ENCODE measurements around the gene ELMO1. TPM values are rescaled to one million over a fixed set of nuclear protein-coding genes. Genes with fewer than 3 reads are reported as not detected.

The ELMO1 gene
- total RNA-seq, 1 experiment from 2014 or later, result 1.1 TPM

DNA sequence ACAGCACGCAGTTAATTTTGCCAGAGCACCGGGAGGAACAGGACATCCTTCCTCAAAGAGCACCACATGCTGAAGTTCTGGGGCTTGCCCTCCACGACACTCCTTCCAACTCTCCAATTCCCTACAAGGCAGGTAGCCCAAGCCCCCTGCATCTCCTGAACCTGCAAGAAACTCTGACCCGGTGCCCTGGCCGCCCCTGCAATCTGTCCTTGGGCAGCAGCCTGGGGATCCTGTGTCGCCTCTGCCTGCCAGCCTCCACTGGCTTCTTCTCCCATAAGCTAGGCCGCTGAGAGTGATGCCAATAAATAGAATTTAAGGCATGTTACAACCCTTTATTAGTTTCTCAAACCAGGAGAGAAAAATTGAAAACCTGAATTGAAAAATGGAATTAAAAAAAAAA, 182.8 kb downstream of the ELMO1 start:
- ATAC-seq (no peak), DNase-seq (ENCODE audit: low read depth, low spot score) (no peak)
- Histone ChIP-seq H3K27me3 (ENCODE audit: insufficient read depth, low read length) (peaks cover 27% of the 10 kb centered on the region), H3K79me2 (ENCODE audit: insufficient read depth, low read length) (no peaks in the 10 kb centered on the region), H3K4me3 (replicated peaks in 1 of 2; ENCODE audit: low read depth in 1 of 2, low read length in 2 of 2) (no peak overlapping the region), H3K4me1 (ENCODE audit: control insufficient read depth in 1 of 2, insufficient read depth in 2 of 2, low read length in 2 of 2) (no peaks in the 10 kb centered on the region), H3K9ac (ENCODE audit: low read length) (no peak overlapping the region), H3K9me3 (ENCODE audit: control insufficient read depth in 1 of 2, insufficient read depth in 1 of 2, low read depth in 1 of 2, low read length in 2 of 2) (no peaks in the 10 kb centered on the region), H3K4me2 (ENCODE audit: low read length) (no peak overlapping the region), H3K9me2 (ENCODE audit: insufficient read depth) (no peaks in the 10 kb centered on the region), H2AFZ (ENCODE audit: low read depth, low read length, poor library complexity, severe bottlenecking) (no peak overlapping the region), H4K20me1 (ENCODE audit: insufficient read depth) (no peaks in the 10 kb centered on the region), H3K27ac (ENCODE audit: low read depth, low read length) (no peak overlapping the region), H3K36me3 (ENCODE audit: control insufficient read depth in 1 of 2, insufficient read depth in 2 of 2, low read length in 2 of 2) (no peaks in the 10 kb centered on the region)
- ChIA-PET CTCF (no interaction called here), RAD21 (ENCODE audit: low non-redundant PET in 1 of 2, low total read pairs in 2 of 2, uncharacterized antibody in 2 of 2, unreplicated experiment in 2 of 2) (no interaction called here), POLR2A (no interaction called here)
- intact Hi-C loops (cut with micrococcal nuclease), result no loop called here
- TF ChIP-seq, protein P1, sequence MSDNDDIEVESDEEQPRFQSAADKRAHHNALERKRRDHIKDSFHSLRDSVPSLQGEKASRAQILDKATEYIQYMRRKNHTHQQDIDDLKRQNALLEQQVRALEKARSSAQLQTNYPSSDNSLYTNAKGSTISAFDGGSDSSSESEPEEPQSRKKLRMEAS (IDR thresholded peaks at IDR 0.05), result no peak
- no peak for TF ChIP-seq SP1 (IDR thresholded peaks at IDR 0.05; ENCODE audit: low read depth)
- TF ChIP-seq POLR2AphosphoS5 (IDR thresholded peaks at IDR 0.05; ENCODE audit: low read depth, low read length), result no peak
- no peak for TF ChIP-seq CEBPB (IDR thresholded peaks at IDR 0.05; ENCODE audit: low read depth)
- TF ChIP-seq EZH2phosphoT487 (IDR thresholded peaks at IDR 0.05; ENCODE audit: borderline replicate concordance), result no peak
- TF ChIP-seq EZH2 (IDR thresholded peaks at IDR 0.05), result no peak
- TF ChIP-seq ELF1 (IDR thresholded peaks at IDR 0.05; ENCODE audit: borderline replicate concordance, low read depth), result no peak
- no TSS peak for BruUV-seq (replicated peaks)

DNA sequence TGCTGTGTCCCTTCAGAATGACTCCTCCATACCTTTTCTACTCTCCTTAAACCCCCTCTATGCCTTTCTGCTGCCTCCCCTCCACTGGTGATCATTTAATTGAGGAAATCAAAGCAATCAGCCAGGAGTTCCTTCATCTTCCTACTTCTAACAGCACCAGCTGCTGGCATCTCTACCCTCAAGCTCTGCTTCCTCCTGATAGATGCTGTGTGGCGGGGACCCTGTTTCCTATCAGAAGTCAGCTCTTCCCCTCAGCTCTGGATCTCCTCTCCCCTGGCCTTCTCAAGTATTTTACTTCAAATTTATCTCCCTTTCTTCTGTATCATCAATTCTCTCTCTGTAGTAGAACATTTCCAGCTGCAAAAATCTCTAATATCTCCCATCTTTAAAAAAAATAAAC, 183.7 kb downstream of the ELMO1 start:
- Histone ChIP-seq H3K4me1 (ENCODE audit: control insufficient read depth in 1 of 2, insufficient read depth in 2 of 2, low read length in 2 of 2) (no peaks in the 10 kb centered on the region), H3K36me3 (ENCODE audit: control insufficient read depth in 1 of 2, insufficient read depth in 2 of 2, low read length in 2 of 2) (no peaks in the 10 kb centered on the region), H3K9me3 (ENCODE audit: control insufficient read depth in 1 of 2, insufficient read depth in 1 of 2, low read depth in 1 of 2, low read length in 2 of 2) (no peaks in the 10 kb centered on the region), H3K9ac (ENCODE audit: low read length) (no peak overlapping the region), H2AFZ (ENCODE audit: low read depth, low read length, poor library complexity, severe bottlenecking) (no peak overlapping the region), H3K4me2 (ENCODE audit: low read length) (no peak overlapping the region), H4K20me1 (ENCODE audit: insufficient read depth) (no peaks in the 10 kb centered on the region), H3K27ac (ENCODE audit: low read depth, low read length) (no peak overlapping the region), H3K4me3 (replicated peaks in 1 of 2; ENCODE audit: low read depth in 1 of 2, low read length in 2 of 2) (no peak overlapping the region), H3K79me2 (ENCODE audit: insufficient read depth, low read length) (no peaks in the 10 kb centered on the region), H3K9me2 (ENCODE audit: insufficient read depth) (no peaks in the 10 kb centered on the region), H3K27me3 (ENCODE audit: insufficient read depth, low read length) (peaks cover 36% of the 10 kb centered on the region)
- ChIA-PET RAD21 (ENCODE audit: low non-redundant PET in 1 of 2, low total read pairs in 2 of 2, uncharacterized antibody in 2 of 2, unreplicated experiment in 2 of 2) (no interaction called here), CTCF (no interaction called here), POLR2A (no interaction called here)
- BruUV-seq (replicated peaks), result no TSS peak
- ATAC-seq, result no peak
- intact Hi-C loops (cut with micrococcal nuclease), result no loop called here
- DNase-seq (ENCODE audit: low read depth, low spot score), result no peak
- no peak for TF ChIP-seq FOSL1 (IDR thresholded peaks at IDR 0.05; ENCODE audit: low read depth)
- TF ChIP-seq RAD21 (IDR thresholded peaks at IDR 0.05; ENCODE audit: low read depth), result no peak
- no peak for TF ChIP-seq ZNF274 (IDR thresholded peaks at IDR 0.05; ENCODE audit: low read depth, low read length)
- no peak for TF ChIP-seq CBX3 (IDR thresholded peaks at IDR 0.05; ENCODE audit: low read depth)
- TF ChIP-seq, protein P2, sequence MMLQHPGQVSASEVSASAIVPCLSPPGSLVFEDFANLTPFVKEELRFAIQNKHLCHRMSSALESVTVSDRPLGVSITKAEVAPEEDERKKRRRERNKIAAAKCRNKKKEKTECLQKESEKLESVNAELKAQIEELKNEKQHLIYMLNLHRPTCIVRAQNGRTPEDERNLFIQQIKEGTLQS (IDR thresholded peaks at IDR 0.05), result no peak
- no peak for TF ChIP-seq POLR2A (IDR thresholded peaks at IDR 0.05; ENCODE audit: borderline replicate concordance, extremely low read depth, insufficient read depth, insufficient read length)
- TF ChIP-seq, protein P3, sequence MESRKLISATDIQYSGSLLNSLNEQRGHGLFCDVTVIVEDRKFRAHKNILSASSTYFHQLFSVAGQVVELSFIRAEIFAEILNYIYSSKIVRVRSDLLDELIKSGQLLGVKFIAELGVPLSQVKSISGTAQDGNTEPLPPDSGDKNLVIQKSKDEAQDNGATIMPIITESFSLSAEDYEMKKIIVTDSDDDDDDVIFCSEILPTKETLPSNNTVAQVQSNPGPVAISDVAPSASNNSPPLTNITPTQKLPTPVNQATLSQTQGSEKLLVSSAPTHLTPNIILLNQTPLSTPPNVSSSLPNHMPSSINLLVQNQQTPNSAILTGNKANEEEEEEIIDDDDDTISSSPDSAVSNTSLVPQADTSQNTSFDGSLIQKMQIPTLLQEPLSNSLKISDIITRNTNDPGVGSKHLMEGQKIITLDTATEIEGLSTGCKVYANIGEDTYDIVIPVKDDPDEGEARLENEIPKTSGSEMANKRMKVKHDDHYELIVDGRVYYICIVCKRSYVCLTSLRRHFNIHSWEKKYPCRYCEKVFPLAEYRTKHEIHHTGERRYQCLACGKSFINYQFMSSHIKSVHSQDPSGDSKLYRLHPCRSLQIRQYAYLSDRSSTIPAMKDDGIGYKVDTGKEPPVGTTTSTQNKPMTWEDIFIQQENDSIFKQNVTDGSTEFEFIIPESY (IDR thresholded peaks at IDR 0.05; ENCODE audit: extremely low read depth, insufficient replicate concordance, low read length), result no peak
- TF ChIP-seq, protein P1 (IDR thresholded peaks at IDR 0.05), result no peak
- TF ChIP-seq YY1 (IDR thresholded peaks at IDR 0.05; ENCODE audit: extremely low read depth, insufficient replicate concordance, low read depth, low read length), result no peak
- TF ChIP-seq SIN3A (IDR thresholded peaks at IDR 0.05; ENCODE audit: low read depth), result no peak
- no peak for TF ChIP-seq CEBPB (IDR thresholded peaks at IDR 0.05; ENCODE audit: low read depth)
- no peak for TF ChIP-seq EZH2 (IDR thresholded peaks at IDR 0.05)
- TF ChIP-seq TCF7L2 (IDR thresholded peaks at IDR 0.05; ENCODE audit: borderline replicate concordance, extremely low read depth, insufficient read depth, insufficient read length), result no peak
